H1 (cell line): ENCODE results near the gene CELF3. TPM values are rescaled to one million over a fixed set of nuclear protein-coding genes. Genes with fewer than 3 reads are reported as not detected.

Source experiments
- CTCF ChIA-PET: fragments of 300-600 bp; sonication (Branson Sonifier 250); formaldehyde crosslinking; loops from one replicate; lab custom pipeline; 2021; ENCODE audit not compliant: partially characterized antibody; lab: Charles Lee
- POLR2A ChIA-PET: fragments of 300-600 bp; sonication (Branson Sonifier 250); formaldehyde crosslinking; loops from one replicate; lab custom pipeline; 2021; ENCODE audit warnings: inconsistent platforms; ENCODE audit not compliant: partially characterized antibody; lab: Charles Lee
- DNase-seq, 2 experiments: peaks; one replicate each; pipeline versions ENCODE4 v3.0.0 to v3.0.0-alpha.2; 2010 to 2022; ENCODE audit warnings: low spot score in 2 of 2, low read depth in 1 of 2, mixed read lengths in 1 of 2
- FAIRE-seq: peaks from 2 replicates; lab custom pipeline; 2011; peaks lifted over from hg19 to GRCh38; lab: Jason Lieb, UNC
- H2AFZ ChIP-seq: 2 replicates; pipeline ENCODE4 v1.8.1; 2012; ENCODE audit warnings: low read length, inconsistent platforms
- H2AK5ac ChIP-seq: 2 replicates; pipeline ENCODE4 v1.6.1; 2013; ENCODE audit warnings: low read depth, low read length
- H2BK120ac ChIP-seq: replicated peaks from 2 replicates; pipeline ENCODE3; 2013; ENCODE audit warnings: low read depth, low read length, inconsistent platforms
- H2BK12ac ChIP-seq: 2 replicates; pipeline ENCODE4 v1.6.1; 2013; ENCODE audit warnings: low read depth, low read length
- H2BK15ac ChIP-seq: 2 replicates; pipeline ENCODE4 v1.6.1; 2013; ENCODE audit warnings: low read length
- H2BK20ac ChIP-seq: 2 replicates; pipeline ENCODE4 v1.6.1; 2013; ENCODE audit warnings: low read length
- H2BK5ac ChIP-seq: 2 replicates; pipeline ENCODE4 v1.6.1; 2013; ENCODE audit warnings: low read depth, low read length
- H3K14ac ChIP-seq: 2 replicates; pipeline ENCODE4 v1.6.1; 2013; ENCODE audit warnings: inconsistent platforms; ENCODE audit not compliant: insufficient read length
- H3K18ac ChIP-seq: 2 replicates; pipeline ENCODE4 v1.6.1; 2013; ENCODE audit warnings: low read length; ENCODE audit errors: extremely low read depth
- H3K23ac ChIP-seq: 2 replicates; pipeline ENCODE4 v1.6.1; 2013; ENCODE audit warnings: inconsistent platforms; ENCODE audit not compliant: insufficient read length
- H3K23me2 ChIP-seq: 2 replicates; pipeline ENCODE4 v1.6.1; 2013; ENCODE audit warnings: low read depth, low read length
- H3K27ac ChIP-seq: 2 replicates; pipeline ENCODE4 v1.6.1; 2011; ENCODE audit warnings: low read depth, low read length, inconsistent platforms
- H3K27me3 ChIP-seq, 4 experiments: replicated peaks in 1 of 4; 1 replicate in 1 of 4; 2 replicates in 3 of 4; pipeline versions ENCODE4 v1.6.1 to v1.8.1; 2011 to 2013; ENCODE audit warnings: low read length in 3 of 4, mild to moderate bottlenecking in 3 of 4, inconsistent platforms in 2 of 4, mixed read lengths in 2 of 4, moderate library complexity in 1 of 4; ENCODE audit not compliant: control insufficient read depth in 3 of 4, insufficient read depth in 3 of 4; ENCODE audit errors: extremely low read depth in 1 of 4
- H3K36me3 ChIP-seq, 4 experiments: 2 replicates each; pipeline versions ENCODE4 v1.6.1 to v1.8.1; 2011 to 2013; ENCODE audit warnings: mild to moderate bottlenecking in 4 of 4, low read length in 3 of 4, moderate library complexity in 2 of 4, control low read depth in 1 of 4, inconsistent platforms in 1 of 4; ENCODE audit not compliant: insufficient read depth in 4 of 4, control insufficient read depth in 2 of 4
- H3K4ac ChIP-seq: replicated peaks from 2 replicates; pipeline ENCODE3; 2013; ENCODE audit warnings: low read length, low read depth, mixed read lengths, inconsistent platforms; ENCODE audit not compliant: insufficient read length
- H3K4me1 ChIP-seq, 4 experiments: replicated peaks in 1 of 4; 1 replicate in 1 of 4; 2 replicates in 3 of 4; pipeline versions ENCODE4 v1.6.1 to v1.8.1; 2011 to 2013; ENCODE audit warnings: low read length in 3 of 4, inconsistent platforms in 2 of 4, mixed read lengths in 1 of 4; ENCODE audit not compliant: insufficient read depth in 4 of 4, control insufficient read depth in 3 of 4
- H3K4me2 ChIP-seq, 2 experiments: 2 replicates each; pipeline versions ENCODE4 v1.6.1 to v1.8.1; 2011 to 2013; ENCODE audit warnings: low read depth in 2 of 2, low read length in 2 of 2, control low read depth in 1 of 2, inconsistent platforms in 1 of 2, mild to moderate bottlenecking in 1 of 2; ENCODE audit not compliant: insufficient read depth in 1 of 2
- H3K4me3 ChIP-seq, 4 experiments: fragments of 200-600, 300-600 bp in 1 of 4; sonication (generic), shearing (Covaris generic), sonication (Bioruptor Twin) in 1 of 4; 2 replicates each; pipeline versions ENCODE4 v1.5.1 to v1.8.1; 2011 to 2016; ENCODE audit warnings: low read length in 4 of 4, low read depth in 3 of 4, control low read depth in 2 of 4, inconsistent platforms in 2 of 4, mild to moderate bottlenecking in 2 of 4, mixed read lengths in 1 of 4, moderate library complexity in 1 of 4; ENCODE audit not compliant: insufficient read depth in 2 of 4; ENCODE audit errors: extremely low read depth in 1 of 4
- H3K56ac ChIP-seq: replicated peaks from 2 replicates; pipeline ENCODE3; 2013; ENCODE audit warnings: low read depth, mild to moderate bottlenecking, mixed read lengths, low read length, inconsistent platforms; ENCODE audit not compliant: insufficient read length
- H3K79me1 ChIP-seq: 2 replicates; pipeline ENCODE4 v1.6.1; 2013; ENCODE audit warnings: low read depth, low read length, control low read depth
- H3K79me2 ChIP-seq, 2 experiments: 2 replicates each; pipeline versions ENCODE4 v1.6.1 to v1.8.1; 2012 to 2013; ENCODE audit warnings: low read length in 2 of 2, mild to moderate bottlenecking in 2 of 2, inconsistent platforms in 1 of 2; ENCODE audit not compliant: insufficient read depth in 2 of 2, control insufficient read depth in 1 of 2
- H3K9ac ChIP-seq, 4 experiments: replicated peaks in 1 of 4; 1 replicate in 1 of 4; 2 replicates in 3 of 4; pipeline versions ENCODE4 v1.6.1 to v1.8.1; 2011 to 2013; ENCODE audit warnings: low read depth in 3 of 4, low read length in 3 of 4, control low read depth in 2 of 4, mild to moderate bottlenecking in 2 of 4, moderate library complexity in 2 of 4, inconsistent platforms in 1 of 4; ENCODE audit errors: extremely low read depth in 1 of 4
- H3K9me3 ChIP-seq, 2 experiments: 2 replicates each; pipeline versions ENCODE4 v1.6.1 to v1.8.1; 2012 to 2013; ENCODE audit warnings: mild to moderate bottlenecking in 2 of 2, moderate library complexity in 2 of 2, control low read depth in 1 of 2, inconsistent platforms in 1 of 2, low read depth in 1 of 2, low read length in 1 of 2, mixed read lengths in 1 of 2; ENCODE audit not compliant: insufficient read depth in 2 of 2
- H4K20me1 ChIP-seq, 2 experiments: replicated peaks in 1 of 2; 2 replicates each; pipeline versions ENCODE3 to v1.8.1; 2011 to 2013; ENCODE audit warnings: inconsistent platforms in 2 of 2, low read length in 2 of 2, mild to moderate bottlenecking in 1 of 2; ENCODE audit not compliant: insufficient read depth in 2 of 2, control insufficient read depth in 1 of 2
- H4K5ac ChIP-seq: 2 replicates; pipeline ENCODE4 v1.6.1; 2013; ENCODE audit warnings: low read length, low read depth, mixed read lengths, inconsistent platforms; ENCODE audit not compliant: insufficient read length
- H4K8ac ChIP-seq: 2 replicates; pipeline ENCODE4 v1.8.0; 2013; ENCODE audit warnings: mild to moderate bottlenecking, moderate library complexity, low read length, inconsistent platforms; ENCODE audit not compliant: insufficient read depth; ENCODE audit errors: extremely low read depth
- H4K91ac ChIP-seq: replicated peaks from 2 replicates; pipeline ENCODE3; 2013; ENCODE audit warnings: low read length, mixed read lengths, inconsistent platforms; ENCODE audit not compliant: insufficient read length
- ATF2 ChIP-seq: IDR thresholded peaks from 2 replicates; pipeline ENCODE4 v1.6.1; 2012; ENCODE audit warnings: low read length, inconsistent platforms
- GABPA ChIP-seq: IDR thresholded peaks from 2 replicates; pipeline ENCODE4 v1.6.1; 2011; ENCODE audit warnings: mild to moderate bottlenecking, low read length, moderate library complexity, borderline replicate concordance; ENCODE audit not compliant: insufficient read depth
- HDAC2 ChIP-seq, 2 experiments: fragments of 300-600 bp in 1 of 2; sonication (generic) in 1 of 2; IDR thresholded peaks; 2 replicates each; pipeline ENCODE4 v1.6.1; 2011 to 2012; ENCODE audit warnings: low read depth in 2 of 2, low read length in 2 of 2, mild to moderate bottlenecking in 2 of 2, moderate library complexity in 2 of 2, borderline replicate concordance in 1 of 2, inconsistent platforms in 1 of 2
- SIN3A ChIP-seq, 2 experiments: IDR thresholded peaks in 1 of 2; conservative IDR thresholded peaks in 1 of 2; 2 replicates each; pipeline ENCODE4 v1.6.1; 2011 to 2012; ENCODE audit warnings: low read length in 2 of 2, improper control_type of control experiment in 1 of 2, low read depth in 1 of 2, mild to moderate bottlenecking in 1 of 2
- SP1 ChIP-seq: IDR thresholded peaks from 2 replicates; pipeline ENCODE4 v1.6.1; 2011; ENCODE audit warnings: low read depth, low read length
- WGBS, 2 experiments: shearing (Covaris generic) in 1 of 2; methylation state at CpG; one replicate each; pipeline versions ENCODE4 v1.1.6 to v1.1.7; 2013 to 2015; ENCODE audit warnings: low lambda C conversion rate in 2 of 2, mixed read lengths in 2 of 2, inconsistent platforms in 1 of 2, low coverage in 1 of 2, missing lambda C conversion rate in 1 of 2; ENCODE audit not compliant: insufficient replicate concordance in 2 of 2, insufficient coverage in 1 of 2, insufficient read length in 1 of 2; ENCODE audit errors: extremely low coverage in 1 of 2, missing lambda C conversion rate in 1 of 2; 5-methylcytosine and 5-hydroxymethylcytosine counted together
- long read RNA-seq, 2 experiments: library from RNA in 1 of 2; library from capped mRNA in 1 of 2; stranded (forward); transcript quantifications; one replicate each; pipeline ENCODE4 v2.0.0, GENCODE V29; 2021; ENCODE audit warnings: inconsistent platforms in 1 of 2
- polyA minus RNA-seq, 3 experiments: library from RNA; depleted of rRNA, polyadenylated mRNA; stranded (reverse); fragments of >200 nt; gene quantifications; 1 replicate in 2 of 3; 2 replicates in 1 of 3; pipeline ENCODE4 v1.2.3, GENCODE V29; 2011
- polyA plus RNA-seq, 7 experiments: library from polyadenylated mRNA; depleted of rRNA in 3 of 7; stranded (reverse) in 5 of 7; unstranded in 2 of 7; fragments of >200 nt in 5 of 7; fragments of 200-250 nt in 2 of 7; gene quantifications; 1 replicate in 5 of 7; 2 replicates in 1 of 7; 4 replicates in 1 of 7; pipeline versions ENCODE4 v1.2.1 to v1.2.3, GENCODE V29; 2011 to 2013; ENCODE audit warnings: missing spikeins in 2 of 7, mixed read lengths in 2 of 7
- total RNA-seq: library from RNA; stranded (reverse); fragmentation: NEBNext Ultra II Directional; extraction: Animal tissue kit (Norgen Biotek cat#: 25700); gene quantifications from 2 replicates; pipeline ENCODE4 v1.2.1, GENCODE V29; 2021

The CELF3 gene
- total RNA-seq = 0.34 and 0.65 TPM in 2 replicates
- polyA plus RNA-seq (2011; rRNA removed) = 1.2 and 1.3 TPM in 2 replicates
- polyA plus RNA-seq (2011; cell fraction: cytosol; rRNA removed) = 1.2 TPM
- polyA plus RNA-seq (2011; cell fraction: nucleus; rRNA removed) = 2.3 TPM
- polyA plus RNA-seq (2012, experiment 1 of 2) = 1.1 to 1.8 TPM (median 1.4 TPM) in 4 replicates
- polyA plus RNA-seq (2012, experiment 2 of 2) = 1.2 TPM
- polyA plus RNA-seq (2013, experiment 1 of 2) = 0.51 TPM
- 0.72 TPM for polyA plus RNA-seq (2013, experiment 2 of 2)
- 0.13 and 0.63 TPM in 2 replicates for polyA minus RNA-seq (2011; rRNA and poly(A)+ RNA removed)
- polyA minus RNA-seq (2011; cell fraction: cytosol; rRNA and poly(A)+ RNA removed) = not detected
- 1.3 TPM for polyA minus RNA-seq (2011; cell fraction: nucleus; rRNA and poly(A)+ RNA removed)
- long read RNA-seq, experiment 1 = 0 reads
- long read RNA-seq, experiment 2, partial matches to known transcripts = 0 of 1 reads
- long read RNA-seq, experiment 2, other reads (novel, unspliced or antisense) = 1 of 1 reads

- no peak for FAIRE-seq
- Histone ChIP-seq H2BK20ac (no peak within 1 kb of the TSS), H3K4ac (no peak within 1 kb of the TSS), H2BK5ac (peak within 1 kb of the TSS; percentile 92), H2BK120ac (no peak within 1 kb of the TSS), H3K79me1 (no peaks in the 10 kb centered on the region; the same call in 1 of the 2 replicates), H3K9ac (peak within 1 kb of the TSS in 1 of 4 experiments; percentile 29; a peak in 3 of 7 replicates), H4K20me1 (no peaks in the 10 kb centered on the region), H2AFZ (0 out of 2 replicates have a peak within 1 kb of the TSS, but pooled peaks have one; percentile 16), H3K23me2 (peaks cover 11% of the 10 kb centered on the region; the same call in 1 of the 2 replicates), H3K27me3 (peaks cover 2 to 24% (median 18%) of the 10 kb centered on the region in 4 experiments), H3K4me1 (peaks cover 2 to 8% (median 5%) of the 10 kb centered on the region in 4 experiments), H2BK15ac (no peak within 1 kb of the TSS), H2BK12ac (no peak within 1 kb of the TSS), H4K5ac (peak within 1 kb of the TSS; percentile 73), H4K91ac (no peak within 1 kb of the TSS), H3K18ac (no peak within 1 kb of the TSS; the same call in 1 of the 2 replicates), H3K27ac (peak within 1 kb of the TSS; percentile 95), H2AK5ac (no peak within 1 kb of the TSS), H3K9me3 (no peaks in the 10 kb centered on the region), H3K79me2 (no peaks in the 10 kb centered on the region), H3K56ac (no peak within 1 kb of the TSS), H3K14ac (no peak within 1 kb of the TSS), H3K4me3 (peak within 1 kb of the TSS; percentile 29 to 60 (median 54); a peak in 7 of 8 replicates), H3K4me2 (peak within 1 kb of the TSS; percentile 76 to 97), H3K23ac (no peak within 1 kb of the TSS), H4K8ac (peak within 1 kb of the TSS; percentile 59), H3K36me3 (no peaks in the 10 kb centered on the region)
- WGBS, 2 experiments = 15% methylated on average over 23 of the region's 27 CpGs; no CpG with 5 or more reads in 1 of the 2 experiments
- ChIA-PET CTCF (interaction anchor here (0.7 to 4.8 kb wide), 13 partner anchors 9 to 162 kb away, joined by 3 to 41 read pairs (median 5); no protein-coding TSS in a partner anchor), POLR2A (interaction anchor here (0.9 to 3.5 kb wide), 6 partner anchors 11 to 177 kb away, joined by 3 to 15 read pairs (median 3); partner anchors contain the start of genes C2CD4D, MRPL9 and TUFT1)
- DNase-seq = peak in 1 of 2 experiments; percentile 81
- TF ChIP-seq HDAC2 (IDR thresholded peaks at IDR 0.05; ENCODE audit: borderline replicate concordance in 1 of 2, low read depth in 2 of 2, low read length in 2 of 2) (peak in 1 of 2 experiments; percentile 60; a peak in 1 of 4 replicates), ATF2 (peak; percentile 93), SIN3A (conservative IDR thresholded peaks at IDR 0.05 in 1 of 2, IDR thresholded peaks at IDR 0.05 in 1 of 2; ENCODE audit: low read depth in 1 of 2, low read length in 2 of 2) (peak; percentile 89 to 92), SP1 (peak; percentile 70), GABPA (no peak)
Observed at GRCh38 chr1:151716771-151717631, at the start of gene CELF3. Gene CELF3, minus strand, starts transcription at chr1:151716803. Its CDS starts 783 bp downstream, at chr1:151716020.
